Lung microvascular endothelial cell (primary cell): ENCODE data around the gene YWHAQ. TPM values are rescaled to one million over a fixed set of nuclear protein-coding genes. Genes with fewer than 3 reads are reported as not detected.
"Not testable (repeated sequence)": the region's sequence is repeated elsewhere in the genome, so short reads cannot be mapped to it uniquely, and the experiment has no call there.

Experiments used
- DNase-seq, 2 donors: peaks; one replicate each; pipeline versions ENCODE4 v3.0.0 to v3.0.0-alpha.2; 2010; ENCODE audit warnings: low read depth in 2 of 2
- total RNA-seq: library from RNA; depleted of rRNA; stranded (reverse); fragments of >200 nt; gene quantifications from 2 replicates; pipeline ENCODE4 v1.2.1, GENCODE V29; 2014

Gene YWHAQ
- total RNA-seq, 1 donor from 2014 or later = 152 TPM

DNA sequence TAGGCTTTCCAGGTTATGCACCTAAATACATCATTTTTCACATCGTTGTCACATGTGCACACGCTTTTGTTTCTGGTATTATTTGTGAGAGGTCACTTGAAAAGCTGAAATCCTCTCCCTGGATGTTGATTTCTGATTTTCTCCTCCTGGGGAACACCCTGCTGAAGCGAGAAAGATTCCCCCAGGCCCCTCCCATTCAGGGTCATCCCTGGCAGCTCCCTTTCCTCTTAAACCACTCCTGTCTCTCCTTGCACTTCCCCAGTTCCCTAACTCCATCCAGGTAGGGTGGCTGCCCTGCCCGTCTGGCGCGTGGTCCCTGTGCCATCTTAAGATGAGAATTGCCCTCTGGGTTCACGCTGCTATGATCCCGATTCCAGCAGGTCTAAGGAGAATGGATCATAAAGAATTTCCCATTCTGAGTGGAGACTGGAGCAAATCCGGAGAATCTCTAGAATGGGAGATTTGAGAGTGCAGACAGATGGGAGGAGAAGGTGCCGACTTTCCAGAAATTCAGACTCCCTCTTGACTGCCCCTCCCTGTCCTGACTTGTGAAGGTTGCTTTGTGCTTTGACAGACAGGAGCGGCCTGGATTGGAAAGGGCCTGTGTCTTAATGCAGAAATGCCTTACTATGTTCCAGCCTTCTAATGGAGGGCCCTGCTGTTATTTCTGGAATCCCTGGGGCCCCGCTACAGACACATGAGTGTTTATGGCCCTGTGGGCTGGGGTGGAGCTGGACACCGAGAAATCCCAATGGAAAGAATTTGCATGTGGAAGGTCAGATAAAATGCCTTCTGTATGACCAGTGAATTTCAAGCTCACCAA lies 1.3 kb upstream of the YWHAQ start:
- DNase-seq = no peak

DNA sequence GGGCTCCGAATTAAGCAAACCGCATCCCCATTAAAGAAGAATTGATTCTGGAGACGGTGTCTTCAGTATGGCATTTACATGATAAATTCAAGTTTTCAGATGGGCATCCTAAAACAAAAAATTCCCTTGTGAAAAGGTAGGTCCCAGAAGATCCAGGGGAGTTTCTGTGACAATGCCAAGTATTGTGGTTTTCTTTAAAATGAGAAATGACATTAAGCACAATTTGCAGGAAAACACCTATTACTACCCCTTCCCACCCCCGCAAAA lies 689 bp upstream of the YWHAQ start:
- DNase-seq = no peak

DNA sequence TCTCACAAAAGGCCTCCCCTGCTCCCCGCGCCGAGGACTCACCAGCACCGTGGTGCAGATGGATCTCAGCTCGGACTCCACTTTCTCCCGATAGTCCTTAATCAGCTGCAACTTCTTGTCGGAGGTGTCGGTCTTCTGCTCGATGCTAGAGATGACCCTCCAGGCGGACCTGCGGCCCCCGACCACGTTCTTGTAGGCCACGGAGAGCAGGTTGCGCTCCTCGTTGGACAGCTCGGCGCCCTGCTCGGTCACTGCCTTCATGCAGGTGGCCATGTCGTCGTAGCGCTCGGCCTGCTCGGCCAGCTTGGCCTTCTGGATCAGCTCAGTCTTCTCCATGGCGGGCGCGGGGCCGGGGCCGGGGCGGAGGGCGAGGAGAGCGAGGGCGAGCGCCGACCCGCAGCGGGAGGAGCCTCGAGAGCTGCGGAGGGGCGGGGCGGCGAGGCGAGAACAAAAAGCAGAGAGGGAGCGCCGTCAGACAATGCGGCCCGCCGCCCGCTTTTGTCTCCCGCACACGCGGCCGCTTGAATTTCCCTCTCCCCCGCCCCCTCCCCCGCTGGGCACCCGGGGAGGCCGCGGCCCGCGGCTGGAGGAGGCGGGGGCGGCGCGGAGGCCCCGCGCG lies 571 bp downstream of the YWHAQ start:
- peak; percentile 76 to 77 for DNase-seq

DNA sequence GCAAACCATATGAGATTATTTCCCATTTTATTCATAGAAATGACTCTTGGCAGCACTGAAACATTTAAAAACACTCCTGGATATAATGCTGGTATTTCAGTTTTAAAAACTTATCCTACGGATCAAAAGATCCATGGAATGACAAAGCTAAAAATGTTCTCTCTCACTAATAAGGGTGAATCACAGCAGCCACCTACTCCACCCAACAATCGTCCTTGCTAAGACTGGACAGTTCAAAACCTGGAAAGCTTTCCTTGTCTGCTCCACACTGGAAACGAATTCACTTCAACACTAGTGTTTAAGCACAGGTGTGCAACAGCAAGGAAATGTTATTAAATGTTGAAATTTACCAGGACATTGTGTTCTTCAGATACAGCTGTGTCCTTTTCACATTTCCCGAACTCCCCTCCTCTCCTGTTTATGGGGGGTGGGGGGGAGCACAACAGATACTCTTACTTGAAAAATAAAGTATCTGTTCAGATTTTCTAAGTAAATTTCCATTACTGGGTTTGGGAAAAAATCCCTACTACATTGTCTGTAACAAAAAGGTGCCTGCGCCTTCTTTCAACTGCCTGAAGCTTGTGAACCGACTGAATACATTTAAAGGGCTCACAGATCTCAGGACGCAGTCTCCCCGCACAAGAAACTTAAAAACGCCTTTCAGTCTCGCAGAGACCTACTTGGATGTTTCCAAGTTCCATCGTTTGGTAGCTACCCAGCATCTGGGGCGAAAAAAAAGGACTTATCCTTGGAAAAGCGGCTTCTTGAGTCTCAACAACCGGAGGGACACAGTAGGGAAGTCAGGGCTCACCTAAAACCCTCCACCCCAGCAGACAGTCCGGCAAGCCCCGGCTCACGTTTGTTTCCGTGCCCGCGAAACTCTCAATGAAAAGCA lies 1.3 kb downstream of the YWHAQ start:
- peak; percentile 27 to 61 for DNase-seq

DNA sequence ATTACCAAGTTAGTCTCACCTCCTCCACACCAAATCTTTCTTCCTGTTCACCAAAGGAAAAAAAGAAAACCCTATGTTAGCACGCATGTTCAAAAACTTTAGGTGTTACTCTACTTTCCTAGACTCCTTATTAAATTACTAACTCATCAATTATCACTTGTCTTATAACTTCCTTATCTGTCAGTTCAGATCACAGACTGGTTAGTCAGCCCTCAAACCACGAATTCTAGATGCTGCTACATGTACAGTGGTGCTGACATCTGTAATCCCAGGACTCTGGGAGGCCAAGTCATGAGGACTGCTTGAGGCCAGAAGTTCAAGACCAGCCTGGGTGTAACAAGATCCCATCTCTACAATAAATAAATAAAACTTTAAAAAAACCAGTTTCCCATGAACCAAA lies 3.5 kb downstream of the YWHAQ start:
- DNase-seq = peak in 1 of 2 donors; percentile 37

DNA sequence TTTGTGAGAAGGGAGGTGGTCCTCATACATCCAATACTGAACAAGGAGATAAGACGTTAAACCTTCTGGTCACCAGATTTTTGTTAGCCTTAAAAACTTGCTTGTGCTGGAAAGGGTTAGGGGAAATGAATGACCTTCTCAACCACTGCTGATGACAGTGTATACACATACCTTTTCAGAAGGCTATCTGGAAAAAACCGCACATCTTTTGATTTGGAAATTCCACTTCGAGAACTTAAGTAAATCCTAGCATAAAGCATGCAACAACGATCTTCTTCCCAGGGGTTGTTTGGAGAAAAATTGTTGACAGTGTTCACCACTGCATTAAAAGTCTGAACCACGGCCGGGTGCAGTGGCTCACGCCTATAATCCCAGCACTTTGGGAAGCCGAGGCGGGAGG lies 7.6 kb downstream of the YWHAQ start:
- no peak for DNase-seq

DNA sequence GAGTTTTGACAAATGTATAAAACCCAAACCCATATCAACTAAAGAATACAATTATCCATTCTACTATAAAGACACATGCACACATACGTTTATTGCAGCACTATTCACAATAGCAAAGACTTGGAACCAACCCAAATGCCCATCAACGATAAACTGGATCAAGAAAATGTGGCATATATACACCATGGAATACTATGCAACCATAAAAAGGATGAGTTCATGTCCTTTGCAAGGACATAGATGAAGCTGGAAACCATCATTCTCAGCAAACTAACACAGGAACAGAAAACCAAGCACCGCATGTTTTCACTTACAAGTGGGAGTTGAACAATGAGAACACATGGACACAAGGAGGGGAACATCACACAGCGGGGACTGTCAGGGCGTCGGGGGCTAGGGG lies 9.1 kb downstream of the YWHAQ start:
- not testable (repeated sequence) for DNase-seq

DNA sequence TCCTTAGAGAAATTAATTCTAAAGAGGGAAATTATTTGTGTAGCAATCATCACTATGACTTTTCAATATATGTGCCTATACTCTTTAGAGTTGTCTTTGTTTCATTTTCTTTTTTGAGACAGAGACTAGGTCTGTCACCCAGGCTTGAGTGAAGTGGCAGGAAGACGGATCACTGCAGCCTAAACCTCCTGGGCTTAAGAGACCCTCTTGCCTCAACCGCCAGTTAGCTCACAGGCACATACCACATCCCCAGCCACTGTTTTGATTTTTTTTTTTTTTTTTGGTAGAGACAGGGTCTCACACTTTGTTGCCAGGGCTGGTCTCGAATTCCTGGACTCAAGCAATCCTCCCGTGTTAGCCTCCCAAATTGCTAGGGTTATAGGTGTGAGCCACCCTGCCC lies 12.4 kb downstream of the YWHAQ start:
- DNase-seq = no peak

DNA sequence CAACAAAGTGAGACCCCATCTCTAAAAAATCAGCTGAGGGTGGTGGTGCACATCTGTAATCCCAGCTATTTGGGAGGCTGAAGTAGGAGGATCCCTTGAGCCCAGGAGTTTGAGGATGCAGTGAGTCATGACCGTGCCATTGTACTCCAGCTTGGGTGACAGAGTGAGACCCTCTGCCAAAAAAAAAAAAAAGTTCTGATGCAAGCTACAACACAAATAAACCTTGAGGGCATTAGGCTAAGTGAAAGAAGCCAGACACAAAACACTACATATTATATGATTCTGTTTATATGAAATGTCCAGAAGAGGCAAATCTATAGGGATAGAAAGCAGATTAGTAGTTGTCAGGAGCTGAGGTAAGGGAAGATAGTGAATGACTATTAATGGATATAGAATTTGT lies 13.0 kb downstream of the YWHAQ start:
- peak in 1 of 2 donors; percentile 65 for DNase-seq

DNA sequence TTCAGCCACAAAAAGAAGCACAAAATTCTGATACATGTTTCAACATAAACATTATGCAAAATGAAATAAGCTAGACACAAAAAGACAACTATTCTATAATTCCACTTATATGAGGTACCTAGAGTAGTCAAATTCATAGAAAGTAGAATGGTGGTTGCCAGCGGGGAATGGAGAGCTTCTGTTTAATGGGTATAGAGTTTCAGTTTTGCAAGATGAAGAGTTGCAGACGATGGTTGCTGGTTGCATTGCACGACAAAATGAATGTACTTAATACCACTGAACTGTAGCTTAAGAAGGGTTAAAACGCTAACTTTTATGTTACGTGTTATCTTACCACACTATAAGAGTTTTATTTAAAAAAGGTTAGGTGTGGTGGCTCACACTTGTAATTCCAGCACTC lies 13.5 kb downstream of the YWHAQ start:
- DNase-seq = no peak

DNA sequence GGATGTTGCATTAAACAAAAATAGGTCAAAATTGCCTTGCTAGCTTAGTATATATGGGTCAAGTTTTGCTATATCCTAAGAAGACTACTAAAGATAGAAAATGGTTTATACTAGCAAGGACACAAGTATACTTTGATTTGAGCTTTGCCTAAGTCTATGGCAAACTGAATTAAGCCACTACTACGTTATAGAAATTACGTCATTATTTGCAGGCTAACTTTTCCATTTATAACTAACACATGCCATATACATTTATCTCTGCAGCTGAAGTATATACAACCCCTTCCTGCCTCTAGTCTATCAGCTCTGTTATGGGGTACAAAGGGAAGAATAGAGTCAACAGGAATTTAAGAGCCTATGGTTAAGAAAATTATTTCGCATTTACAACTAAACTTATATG lies 16.2 kb downstream of the YWHAQ start:
- no peak for DNase-seq

DNA sequence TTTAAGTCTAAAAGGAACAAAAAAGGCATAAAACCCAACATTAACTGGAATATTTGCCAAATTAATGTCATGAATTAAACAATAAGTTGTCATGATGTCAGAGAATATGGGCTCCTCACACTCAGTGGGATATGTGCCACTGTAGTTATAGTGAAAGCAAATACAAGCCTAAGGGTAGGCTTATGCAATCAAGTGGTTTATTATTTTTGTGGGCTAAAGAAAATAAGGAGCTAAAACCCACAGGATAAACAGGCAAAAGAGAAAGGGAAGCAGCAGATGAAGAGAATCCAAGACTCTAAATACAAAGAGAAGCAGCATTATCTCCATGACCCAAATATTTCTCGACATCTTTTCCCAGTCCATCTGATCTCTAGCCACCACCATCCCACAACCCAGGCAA lies 17.5 kb downstream of the YWHAQ start:
- DNase-seq = peak; percentile 38 to 44

DNA sequence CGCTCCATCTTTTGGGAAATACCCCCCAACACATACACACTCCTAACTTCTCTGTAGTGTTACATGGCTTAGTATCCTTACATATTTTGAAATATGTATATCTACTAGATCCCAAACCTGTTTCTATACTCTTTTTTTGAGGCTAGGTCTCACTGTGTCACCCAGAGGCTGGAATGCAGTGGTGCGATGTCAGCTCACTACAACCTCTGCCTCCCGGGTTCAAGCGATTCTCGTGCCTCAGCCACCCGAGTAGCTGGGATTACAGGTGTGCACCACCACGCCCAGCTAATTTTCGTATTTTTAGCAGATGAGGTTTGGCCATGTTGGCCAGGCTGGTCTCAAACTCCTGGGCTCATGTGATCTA lies 19.3 kb downstream of the YWHAQ start:
- DNase-seq = not testable (repeated sequence)

DNA sequence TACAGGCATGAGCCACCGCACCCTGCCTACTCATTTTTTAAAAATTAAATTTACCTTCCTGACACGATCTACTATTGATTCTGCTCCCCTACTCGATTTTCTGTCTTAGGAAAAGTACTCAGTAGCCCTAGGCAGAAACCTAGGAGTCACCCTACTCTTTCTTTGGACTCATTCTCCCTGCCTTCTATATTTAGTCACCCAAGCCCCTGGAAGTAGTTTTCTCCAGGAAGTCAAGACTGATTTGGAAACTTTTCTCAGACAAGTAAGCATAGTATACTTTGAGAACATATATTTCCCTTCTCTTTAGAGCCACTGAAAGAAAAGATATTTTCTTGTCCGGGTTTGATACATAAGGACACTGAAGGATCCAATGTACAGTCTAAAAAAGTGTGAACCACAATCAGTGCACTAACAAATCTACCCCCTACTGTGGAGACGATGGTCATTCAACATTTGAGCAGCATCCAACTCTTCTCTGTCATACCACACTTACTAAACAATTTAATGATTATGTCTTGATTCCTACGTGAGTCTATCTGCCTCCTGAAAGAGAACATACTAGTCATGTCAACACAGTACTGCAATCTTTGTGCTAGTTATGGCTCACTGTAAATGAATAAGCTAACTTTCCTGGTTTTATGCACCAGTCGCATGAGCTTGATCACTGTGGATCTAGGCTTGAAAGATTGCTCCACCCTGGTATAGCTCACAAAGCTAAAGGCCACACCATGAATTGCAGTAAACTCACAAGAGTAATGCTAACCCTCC lies 19.8 kb downstream of the YWHAQ start:
- DNase-seq = no peak

DNA sequence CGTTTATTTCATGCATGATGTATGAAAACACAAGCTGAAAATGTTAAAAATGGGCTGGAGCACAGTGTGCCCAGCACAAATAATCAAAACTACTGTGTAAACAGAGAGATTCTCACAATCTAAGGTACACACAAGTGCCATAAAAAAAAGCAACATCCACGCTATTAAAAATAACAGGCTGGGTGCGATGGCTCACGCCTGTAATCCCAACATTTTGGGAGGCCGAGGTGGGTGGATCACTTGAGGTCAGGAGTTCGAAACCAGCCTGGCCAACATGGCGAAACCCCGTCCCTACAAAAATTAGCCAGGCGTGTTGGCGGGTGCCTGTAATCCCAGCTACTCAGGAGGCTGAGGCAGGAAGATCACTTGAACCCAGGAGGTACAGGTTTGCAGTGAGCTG lies 22.3 kb downstream of the YWHAQ start:
- not testable (repeated sequence) for DNase-seq

DNA sequence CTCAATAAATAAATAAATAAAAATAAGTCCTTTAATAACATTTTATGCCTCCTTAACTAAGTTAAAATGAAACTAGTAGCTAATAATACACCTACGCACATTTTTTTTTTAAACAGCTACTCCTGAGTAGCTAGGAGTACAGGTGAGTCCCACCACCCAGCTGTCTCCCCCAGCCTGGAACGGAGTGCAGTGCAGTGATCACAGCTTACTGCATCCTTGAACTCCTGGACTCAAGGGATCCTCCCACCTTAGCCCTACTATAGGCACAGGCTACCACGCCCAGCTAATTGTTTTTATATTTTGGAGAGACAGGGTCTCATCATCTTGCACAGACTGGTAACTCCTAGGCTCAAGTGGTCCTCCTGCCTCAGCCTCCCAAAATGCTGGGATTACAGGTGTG lies 28.4 kb downstream of the YWHAQ start:
- no peak for DNase-seq

DNA sequence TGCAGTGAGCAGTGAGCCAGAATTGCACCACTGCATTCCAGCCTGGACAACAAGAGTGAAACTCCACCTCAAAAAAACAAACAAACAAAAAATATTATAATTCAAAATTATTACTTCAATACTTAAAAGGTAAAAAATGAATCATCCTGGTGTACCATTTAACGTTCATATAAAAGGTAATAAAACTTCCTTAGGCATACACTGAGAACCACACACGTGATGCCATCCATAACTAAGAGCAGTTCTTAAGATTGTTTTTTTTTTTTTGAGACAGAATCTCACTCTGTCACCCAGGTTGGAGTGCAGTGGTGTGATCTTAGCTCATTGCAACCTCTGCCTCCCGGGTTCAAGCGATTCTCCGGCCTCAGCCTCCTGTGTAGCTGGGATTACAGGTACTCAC lies 29.4 kb downstream of the YWHAQ start:
- DNase-seq = no peak

DNA sequence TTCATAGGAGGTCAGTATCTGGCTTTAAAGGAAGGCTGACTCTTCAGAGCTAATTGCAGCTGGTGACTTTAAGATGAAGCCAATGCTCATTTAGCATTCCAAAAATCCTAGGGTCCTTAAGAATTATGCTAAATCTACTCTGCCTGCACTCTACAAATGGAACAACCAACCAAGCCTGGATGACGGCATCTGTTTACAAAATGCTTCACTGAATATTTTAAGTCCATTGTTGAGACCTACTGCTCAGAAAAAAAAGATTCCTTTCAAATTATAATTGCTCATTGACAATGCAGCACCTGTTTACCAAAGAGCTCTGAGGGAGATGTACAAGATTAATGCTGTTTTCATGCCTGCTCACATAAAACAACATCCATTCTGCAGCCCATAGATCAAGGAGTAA lies 31.4 kb downstream of the YWHAQ start:
- no peak for DNase-seq

DNA sequence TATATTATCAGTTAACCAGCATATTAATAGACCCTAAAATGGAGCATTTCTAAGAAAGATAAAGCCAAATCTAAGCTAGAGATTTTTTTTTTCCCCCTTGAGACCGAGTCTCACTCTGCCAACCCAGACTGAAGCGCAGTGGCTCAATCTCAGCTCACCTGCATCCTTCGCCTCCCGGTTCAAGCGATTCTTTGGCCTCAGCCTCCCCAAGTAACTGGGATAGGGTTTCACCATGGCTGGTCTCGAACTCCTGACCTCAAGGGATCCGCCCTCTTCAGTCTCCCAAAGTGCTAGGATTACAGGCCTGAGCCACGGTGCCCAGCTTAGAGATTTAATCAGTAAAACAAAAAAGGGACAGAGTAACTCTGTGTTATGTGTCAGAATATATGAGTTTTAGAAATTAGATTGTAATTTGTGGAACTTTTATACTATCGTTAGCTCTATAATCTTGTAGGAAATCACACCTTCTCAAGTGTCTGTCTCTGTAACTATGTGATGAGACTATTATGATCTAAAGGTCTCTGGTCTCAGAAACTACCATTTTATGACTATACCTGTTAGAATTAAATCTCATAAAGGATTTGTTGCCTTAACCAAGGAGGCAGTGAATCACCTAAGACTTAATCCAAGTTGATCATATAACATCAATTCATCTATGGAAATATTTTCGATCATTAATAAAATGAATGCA lies 34.0 kb downstream of the YWHAQ start:
- no peak for DNase-seq

DNA sequence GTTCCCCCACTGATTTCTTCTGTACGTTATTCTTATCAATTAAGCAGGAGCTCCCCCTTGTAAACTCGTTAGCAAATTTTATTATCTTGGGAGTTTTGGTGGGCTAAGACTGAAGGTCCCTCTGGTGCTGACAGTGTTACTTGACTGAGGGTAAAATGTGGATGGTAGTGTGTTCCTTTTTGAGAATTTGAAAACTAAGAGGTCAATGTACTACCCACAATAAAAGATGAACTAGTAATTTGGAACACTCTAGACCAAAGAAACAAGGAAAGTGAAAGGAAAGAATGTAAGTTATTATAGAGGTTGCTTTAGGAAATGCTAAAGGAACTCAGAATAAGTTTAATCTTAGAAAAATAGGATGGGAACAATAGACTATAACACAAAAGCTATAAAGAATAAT lies 35.1 kb downstream of the YWHAQ start:
- DNase-seq = no peak

DNA sequence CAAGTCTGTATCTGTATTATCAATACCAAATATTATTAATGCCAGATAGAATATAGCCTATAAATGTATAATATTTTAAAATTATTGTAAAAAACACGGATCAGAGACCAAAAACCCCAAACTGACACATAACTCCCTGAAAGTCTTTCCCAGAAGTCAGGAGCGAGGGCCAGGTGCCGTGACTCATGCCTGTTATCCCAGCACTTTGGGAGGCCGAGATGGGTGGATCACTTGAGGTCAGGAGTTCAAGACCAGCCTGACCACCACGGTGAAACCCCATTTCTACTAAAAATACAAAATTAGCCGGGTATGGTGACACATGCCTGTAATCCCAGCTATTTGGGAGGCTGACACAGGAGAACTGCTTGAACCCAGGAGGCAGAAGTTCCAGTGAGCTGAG lies 35.5 kb downstream of the YWHAQ start:
- peak in 1 of 2 donors; percentile 10 for DNase-seq
